ENCODE measurements around the gene PURB.
"Not testable (repeated sequence)": the region's sequence is repeated elsewhere in the genome, so short reads cannot be mapped to it uniquely, and the experiment has no call there.

The PURB gene

DNA sequence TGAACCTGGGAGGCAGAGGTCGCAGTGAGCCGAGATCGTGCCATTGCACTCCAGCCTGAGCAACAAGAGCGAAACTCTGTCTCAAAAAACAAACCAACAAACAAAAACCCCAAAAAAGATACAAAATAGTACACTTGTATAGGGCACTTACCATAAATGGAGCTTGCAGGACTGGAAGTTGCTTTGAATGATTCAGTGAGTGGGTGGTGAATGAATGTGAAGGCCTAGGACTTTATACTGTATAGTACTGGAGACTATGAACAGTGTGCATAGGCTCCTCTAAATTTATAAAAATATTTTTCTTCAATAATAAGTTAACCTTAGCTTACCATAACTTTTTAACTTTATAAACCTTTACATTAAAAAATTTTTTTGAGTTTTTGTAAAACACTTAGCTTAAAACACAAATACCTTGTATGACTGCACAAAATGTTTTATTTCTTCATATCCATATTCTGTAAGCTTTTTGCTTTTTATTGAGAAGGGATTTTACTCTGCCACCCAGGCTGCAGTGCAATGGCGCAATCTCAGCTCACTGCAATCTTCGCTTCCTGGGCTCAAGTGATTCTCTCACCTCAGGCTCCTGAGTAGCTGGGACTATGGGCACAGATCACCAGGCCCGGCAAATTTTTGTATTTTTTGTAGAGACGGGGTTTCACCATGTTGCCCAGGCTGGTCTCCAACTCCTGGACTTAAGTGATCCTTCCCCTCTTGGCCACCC lies 30.5 kb downstream of the PURB start:
- in situ Hi-C loops (cut with MboI; ENCODE audit: low sequenced_read_pairs), result no loop called here

- in situ Hi-C loops (cut with MboI; ENCODE audit: low sequenced_read_pairs), result no loop called here
Measured at GRCh38 chr7:44853391-44853790, 31.9 kb downstream of the PURB start.

- in situ Hi-C loops (cut with MboI; ENCODE audit: low sequenced_read_pairs), result no loop called here
Measured at GRCh38 chr7:44852590-44852989, 32.7 kb downstream of the PURB start.

DNA sequence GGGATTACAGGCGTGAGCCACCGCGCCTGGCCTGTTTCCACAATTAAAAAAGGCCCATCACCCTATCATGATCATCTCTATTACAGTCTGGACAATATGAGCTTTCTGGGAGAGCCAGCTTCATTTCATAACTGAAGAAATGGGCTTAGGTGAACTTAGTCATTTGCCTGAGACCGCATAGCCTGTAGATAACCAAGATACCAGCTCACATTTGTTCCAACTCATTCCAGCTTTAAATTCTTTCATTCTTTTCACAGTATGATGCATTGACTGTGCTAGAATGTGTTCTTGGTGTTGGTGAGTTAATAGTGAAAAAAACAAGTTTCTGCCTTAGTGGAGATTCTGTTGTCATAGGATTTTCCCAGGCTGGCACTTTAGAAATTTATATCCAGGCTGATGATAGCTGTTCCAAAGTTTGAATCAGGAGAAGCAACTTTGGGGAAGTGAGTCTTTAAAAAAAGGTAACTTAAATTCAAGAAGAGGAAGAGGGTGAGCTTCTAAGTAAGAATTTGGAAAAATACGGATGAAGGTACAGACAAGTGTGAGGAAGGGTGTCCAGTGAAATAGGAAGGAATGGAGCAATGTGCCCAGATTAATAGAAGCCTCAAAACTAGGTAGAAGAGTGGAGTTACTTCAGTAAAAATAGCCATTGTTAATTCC lies 35.3 kb downstream of the PURB start:
- in situ Hi-C loops (cut with MboI; ENCODE audit: low sequenced_read_pairs), result no loop called here

DNA sequence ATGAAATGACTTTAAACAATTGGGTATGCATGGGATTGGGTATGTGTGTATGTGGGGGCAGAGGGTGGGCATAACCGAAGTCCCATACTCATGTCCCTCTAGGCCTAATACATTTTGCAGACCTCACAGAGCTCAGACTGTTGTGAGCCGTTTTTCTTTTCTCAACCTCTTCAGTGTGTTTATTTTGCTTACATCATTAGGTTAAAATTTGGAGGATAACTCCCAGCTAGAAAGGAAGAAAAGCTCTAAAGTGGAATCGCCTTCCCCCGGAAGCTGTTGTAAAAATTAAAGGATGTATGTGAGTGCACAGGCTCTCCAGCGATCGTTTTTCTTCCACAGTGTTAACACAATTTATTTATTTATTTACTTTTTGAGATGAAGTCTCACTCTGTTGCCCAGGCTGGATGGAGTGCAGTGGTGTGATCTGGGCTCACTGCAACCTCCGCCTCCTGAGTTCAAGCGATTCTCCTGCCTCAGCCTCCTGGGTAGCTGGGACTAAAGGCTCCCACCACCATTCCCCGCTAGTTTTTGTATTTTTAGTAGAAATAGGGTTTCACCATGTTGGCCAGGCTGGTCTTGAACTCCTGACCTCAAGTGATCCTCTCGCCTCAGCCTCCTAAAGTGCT lies 36.0 kb downstream of the PURB start:
- in situ Hi-C loops (cut with MboI; ENCODE audit: low sequenced_read_pairs), result no loop called here

GRCh38 chr7:44847920-44848634 lies 37.3 kb downstream of the PURB start, which contains the start of gene H2AZ2:
Gene H2AZ2, minus strand, starts transcription at chr7:44848087. Its CDS starts 116 bp downstream, at chr7:44847971.
- in situ Hi-C loops (cut with MboI; ENCODE audit: low sequenced_read_pairs), result no loop called here

DNA sequence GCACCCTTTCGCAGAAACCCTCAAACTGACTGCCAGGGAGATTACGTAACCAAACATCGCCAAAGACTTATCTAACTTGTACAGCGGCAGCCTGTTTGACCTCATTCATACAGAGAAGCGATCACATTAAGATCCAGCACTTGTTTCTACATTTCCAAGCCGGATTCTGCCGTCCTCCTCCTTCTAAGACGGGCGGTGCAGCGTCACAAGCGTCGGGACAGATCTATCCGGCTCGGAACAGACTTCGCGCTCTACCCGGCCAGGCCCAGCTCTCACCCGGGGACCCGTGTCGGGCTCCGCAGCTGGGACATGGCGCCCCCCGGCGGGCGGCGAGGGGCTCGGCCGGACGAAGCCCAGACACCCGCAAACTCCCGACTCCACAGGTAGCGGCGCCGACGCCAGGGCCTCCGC lies 37.8 kb downstream of the PURB start:
- in situ Hi-C loops (cut with MboI; ENCODE audit: low sequenced_read_pairs), result no loop called here

- in situ Hi-C loops (cut with MboI; ENCODE audit: low sequenced_read_pairs), result no loop called here
Measured at GRCh38 chr7:44846816-44847508, 38.4 kb downstream of the PURB start.

GRCh38 chr7:44846390-44846789 lies 38.9 kb downstream of the PURB start:
- in situ Hi-C loops (cut with MboI; ENCODE audit: low sequenced_read_pairs), result not testable (repeated sequence)

DNA sequence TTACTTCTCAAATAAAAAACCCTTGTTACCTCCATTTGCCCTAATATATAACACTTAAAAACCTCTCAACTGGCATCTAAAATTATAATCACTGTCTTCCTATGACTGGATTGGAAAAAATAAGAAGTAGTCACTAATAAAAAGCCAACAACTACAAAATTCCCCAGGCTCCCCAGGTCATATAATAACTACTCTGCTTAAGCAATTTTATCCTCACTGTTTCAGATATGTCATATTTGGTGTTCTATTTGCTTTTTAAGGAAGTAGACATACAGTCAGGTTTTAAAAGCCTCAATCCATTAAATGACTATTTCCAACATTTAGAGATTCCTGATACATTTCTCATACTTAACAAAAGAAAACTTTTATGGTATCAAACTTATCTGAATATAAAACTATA lies 39.9 kb downstream of the PURB start:
- in situ Hi-C loops (cut with MboI; ENCODE audit: low sequenced_read_pairs), result no loop called here

DNA sequence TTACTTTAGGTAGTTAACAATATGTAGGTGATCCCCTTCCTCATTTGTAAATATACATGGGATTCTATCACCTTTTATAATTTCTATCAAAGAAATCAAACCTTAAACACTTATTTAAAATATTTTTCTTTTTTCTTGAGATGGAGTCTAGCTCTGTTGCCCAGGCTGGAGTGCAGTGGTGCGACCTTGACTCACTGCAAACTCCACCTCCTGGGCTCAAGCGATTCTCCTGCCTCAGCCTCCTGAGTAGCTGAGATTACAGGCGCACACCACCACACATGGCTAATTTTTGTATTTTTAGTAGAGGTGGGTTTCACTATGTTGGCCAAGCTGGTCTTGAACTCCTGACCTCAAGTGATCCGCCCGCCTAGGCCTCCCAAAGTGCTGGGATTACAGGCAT lies 41.9 kb downstream of the PURB start:
- in situ Hi-C loops (cut with MboI; ENCODE audit: low sequenced_read_pairs), result not testable (repeated sequence)

- in situ Hi-C loops (cut with MboI; ENCODE audit: low sequenced_read_pairs), result not testable (repeated sequence)
Measured at GRCh38 chr7:44842675-44843074, 42.7 kb downstream of the PURB start.

DNA sequence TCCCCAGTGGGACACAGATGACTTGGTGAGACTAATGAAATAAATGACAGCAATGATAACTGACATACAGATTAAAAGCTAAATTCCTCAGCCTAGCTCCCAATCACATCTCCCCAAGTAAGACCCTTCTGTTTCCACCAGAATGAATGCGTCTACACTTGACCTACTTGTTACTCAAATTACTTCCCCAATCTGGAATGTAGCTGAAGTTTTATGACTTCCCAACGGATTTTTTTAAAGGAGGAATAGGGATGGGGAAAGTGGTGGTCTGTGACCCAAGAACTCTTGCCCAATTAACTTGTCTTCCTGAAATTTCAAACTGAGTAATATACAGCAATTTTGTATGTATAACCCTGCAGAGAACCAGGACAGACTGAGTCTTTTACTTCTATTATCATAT lies 46.6 kb downstream of the PURB start:
- in situ Hi-C loops (cut with MboI; ENCODE audit: low sequenced_read_pairs), result no loop called here

- in situ Hi-C loops (cut with MboI; ENCODE audit: low sequenced_read_pairs), result no loop called here
Measured at GRCh38 chr7:44827567-44827966, 57.8 kb downstream of the PURB start.

Data from hTERT RPE-1 (cell line).